ENCODE results near the gene CLDN19. TPM values are rescaled to one million over a fixed set of nuclear protein-coding genes. Genes with fewer than 3 reads are reported as not detected.
"Not testable (repeated sequence)": the region's sequence is repeated elsewhere in the genome, so short reads cannot be mapped to it uniquely, and the experiment has no call there.

The CLDN19 gene
- total RNA-seq, 2 donors from 2014 or later, result not detected

GRCh38 chr1:42765832-42766740 lies 26.1 kb upstream of the CLDN19 start:
- peak; percentile 54 for DNase-seq
- ATAC-seq, result peak; percentile 35 to 52
- intact Hi-C loops (cut with DNase I), result loop anchor here in 1 of 2 donors (5.0 kb wide), 1 partner anchor 51 kb away; the partner anchor contains the start of genes ERMAP and SVBP

DNA sequence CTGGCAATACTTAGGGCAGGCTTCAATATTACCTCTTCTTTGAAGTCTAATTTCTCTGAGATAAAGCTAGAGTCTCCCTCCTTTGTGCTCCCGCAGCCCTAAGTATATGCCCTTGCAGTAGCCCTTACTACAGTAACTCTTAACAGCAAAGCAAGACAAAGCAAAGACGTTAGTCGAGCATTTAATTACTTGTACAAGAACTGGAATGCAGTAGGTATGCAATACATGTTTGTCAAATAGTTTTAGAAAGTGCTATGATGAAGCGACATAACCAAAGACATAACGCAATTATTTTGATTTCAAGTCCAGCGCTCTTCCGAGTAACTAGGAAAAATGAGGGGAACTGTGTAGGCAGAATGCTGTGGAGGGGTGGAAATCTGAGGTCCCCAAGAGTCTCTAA lies 25.2 kb upstream of the CLDN19 start:
- DNase-seq (no peak), ATAC-seq (no peak)
- intact Hi-C loops (cut with DNase I), result loop anchor here in 1 of 2 donors (5.0 kb wide), 1 partner anchor 52 kb away; the partner anchor contains the start of genes ERMAP and SVBP

- ATAC-seq (no peak), DNase-seq (no peak)
- intact Hi-C loops (cut with DNase I), result no loop called here
Observed at GRCh38 chr1:42762269-42762668, 22.2 kb upstream of the CLDN19 start.

DNA sequence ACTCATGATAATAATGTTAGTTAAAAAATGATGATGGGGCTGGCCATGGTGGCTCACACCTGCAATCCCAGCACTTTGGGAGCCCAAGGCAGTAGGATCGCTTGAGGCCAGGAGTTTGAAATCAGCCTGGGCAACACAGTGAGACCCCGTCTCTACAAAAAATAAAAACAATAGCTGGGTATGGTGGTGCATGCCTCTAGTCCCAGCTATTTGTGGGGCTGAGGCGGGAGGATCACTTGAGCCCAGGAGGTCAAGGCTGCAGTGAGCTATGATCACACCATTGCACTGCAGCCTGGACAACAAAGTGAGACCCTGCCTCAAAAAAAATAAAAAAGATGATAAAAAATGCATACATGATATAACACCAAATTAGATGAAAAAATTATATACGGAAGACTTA lies 21.5 kb upstream of the CLDN19 start:
- ATAC-seq (no peak), DNase-seq (no peak)
- intact Hi-C loops (cut with DNase I), result no loop called here

- intact Hi-C loops (cut with DNase I), result no loop called here
- no peak for DNase-seq
- no peak for ATAC-seq
Observed at GRCh38 chr1:42759114-42759513, 19.1 kb upstream of the CLDN19 start.

DNA sequence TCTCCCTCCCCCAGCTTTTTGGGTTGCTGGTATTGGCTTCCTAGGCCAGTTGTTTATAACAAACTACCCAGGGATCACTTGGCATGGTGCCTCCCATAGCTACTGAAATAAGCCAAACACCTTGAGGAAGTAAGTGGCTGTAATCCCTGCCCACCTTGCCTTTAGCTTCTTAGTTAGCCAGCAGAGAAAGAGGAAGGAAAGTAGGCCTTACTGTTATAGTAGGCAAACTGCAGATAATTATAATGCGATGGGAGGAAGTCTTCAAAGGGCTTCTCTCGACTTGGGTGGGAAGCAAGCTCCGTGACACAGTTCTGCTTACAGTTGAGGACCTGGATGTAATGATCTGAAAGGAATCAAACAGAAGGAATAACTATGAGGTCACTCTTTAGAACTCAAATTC lies 18.6 kb upstream of the CLDN19 start:
- intact Hi-C loops (cut with DNase I), result no loop called here
- ATAC-seq, result no peak
- DNase-seq, result no peak

- ATAC-seq (no peak), DNase-seq (no peak)
- intact Hi-C loops (cut with DNase I), result no loop called here
Observed at GRCh38 chr1:42757892-42758275, 17.8 kb upstream of the CLDN19 start.

GRCh38 chr1:42756956-42757891 lies 17.2 kb upstream of the CLDN19 start:
- ATAC-seq (peak; percentile 50 to 53), DNase-seq (no peak)
- intact Hi-C loops (cut with DNase I), result no loop called here

DNA sequence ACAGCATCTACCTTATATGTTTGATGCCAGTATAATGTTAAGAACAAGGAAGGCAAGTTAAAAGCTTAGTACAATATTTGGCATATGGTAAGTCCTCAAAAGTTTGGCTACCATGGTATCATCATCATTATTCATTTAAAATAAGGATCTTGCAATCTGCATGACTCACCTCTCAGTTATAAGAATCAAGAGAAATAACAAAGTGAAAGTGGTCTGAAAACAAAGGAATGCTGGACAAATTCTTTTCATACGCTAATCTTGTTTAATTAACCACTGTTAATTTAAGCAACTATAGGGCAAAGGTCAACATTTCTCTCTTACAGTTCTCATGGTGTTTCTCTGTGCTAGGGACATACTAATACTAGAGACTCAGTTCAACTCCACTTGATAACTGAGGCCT lies 13.0 kb upstream of the CLDN19 start:
- DNase-seq (no peak), ATAC-seq (no peak)
- intact Hi-C loops (cut with DNase I), result no loop called here

DNA sequence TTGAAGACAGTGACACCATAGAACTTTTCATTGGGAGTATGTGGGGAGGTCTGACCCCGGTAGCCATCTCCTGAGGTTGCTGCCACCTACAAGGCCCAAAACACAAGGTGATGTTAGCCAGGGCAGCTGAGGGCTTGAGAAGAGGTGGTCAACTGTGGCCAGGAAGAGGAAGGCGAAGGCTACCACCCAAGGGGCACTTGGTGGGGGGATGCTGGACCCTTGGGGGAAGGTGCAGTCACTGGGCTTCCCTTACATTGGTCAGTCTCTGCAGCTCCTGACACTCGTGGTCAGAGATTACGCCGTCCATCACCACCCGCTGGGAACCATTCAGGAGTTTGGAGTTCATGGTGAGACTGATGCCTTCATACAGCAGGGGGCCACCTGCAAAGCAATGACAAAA lies 12.2 kb upstream of the CLDN19 start:
- DNase-seq (no peak), ATAC-seq (no peak)
- intact Hi-C loops (cut with DNase I), result no loop called here

- DNase-seq; intact Hi-C loops (cut with DNase I); ATAC-seq: not testable (repeated sequence)
Observed at GRCh38 chr1:42751511-42752070, 11.6 kb upstream of the CLDN19 start.

GRCh38 chr1:42750041-42750440 lies 10.0 kb upstream of the CLDN19 start:
- intact Hi-C loops (cut with DNase I), result no loop called here
- ATAC-seq, result no peak
- DNase-seq, result no peak

DNA sequence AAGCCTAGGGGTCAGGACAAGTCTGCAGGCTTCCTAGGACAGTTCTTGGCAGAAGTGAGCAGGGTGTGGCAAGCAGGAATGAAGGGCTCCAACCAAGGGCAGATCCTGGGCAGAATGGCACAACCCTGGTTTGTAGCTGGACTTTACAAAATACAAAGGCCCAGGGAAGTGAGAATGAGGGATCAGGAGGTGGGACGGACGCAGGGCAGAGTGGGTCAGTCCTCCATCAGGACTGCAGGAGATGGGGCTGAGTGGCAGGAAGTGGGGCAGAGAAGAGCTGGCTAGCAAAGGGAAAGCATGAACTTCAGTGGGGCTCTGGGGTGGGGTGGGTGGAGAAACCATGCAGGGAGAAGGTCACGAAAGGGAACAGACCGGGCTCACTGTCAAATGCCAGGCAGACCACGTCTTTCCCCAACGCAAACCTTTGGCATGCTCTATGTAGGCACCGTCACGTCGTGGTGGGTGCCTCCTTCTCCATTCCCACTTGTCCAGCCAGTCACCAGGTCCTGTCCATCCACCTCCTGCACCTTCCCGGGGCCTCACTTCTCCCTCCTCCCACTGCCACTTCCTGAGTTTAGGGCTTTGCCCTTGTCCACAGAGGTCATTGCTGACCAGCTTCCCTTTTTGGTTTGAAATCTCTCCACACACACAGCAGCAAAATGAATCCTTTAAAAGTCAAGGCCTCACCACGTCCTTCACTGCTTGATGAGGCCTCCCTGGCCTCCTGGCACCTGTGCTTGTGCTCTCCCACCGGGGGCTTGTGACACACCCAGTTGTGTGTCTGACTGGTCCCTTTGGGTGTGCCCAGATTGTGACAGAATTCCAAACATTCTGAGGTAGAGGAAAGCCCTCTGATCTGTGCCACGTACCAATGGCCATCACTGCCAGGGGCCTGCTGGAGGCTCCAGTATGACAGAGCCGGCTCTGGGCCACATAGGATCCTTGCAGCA lies 8.7 kb upstream of the CLDN19 start:
- no peak for ATAC-seq
- DNase-seq, result no peak
- intact Hi-C loops (cut with DNase I), result loop anchor here (5.0 to 10.0 kb wide), 3 partner anchors 166 to 604 kb away; no protein-coding TSS in a partner anchor

GRCh38 chr1:42748021-42748420 lies 8.0 kb upstream of the CLDN19 start:
- no peak for DNase-seq
- ATAC-seq, result no peak
- intact Hi-C loops (cut with DNase I), result loop anchor here (5.0 to 10.0 kb wide), 3 partner anchors 166 to 603 kb away; no protein-coding TSS in a partner anchor

GRCh38 chr1:42747125-42747524 lies 7.1 kb upstream of the CLDN19 start:
- intact Hi-C loops (cut with DNase I), result loop anchor here (1.0 to 10.0 kb wide), 4 partner anchors 165 to 602 kb away; no protein-coding TSS in a partner anchor
- ATAC-seq, result peak; percentile 60 to 70
- peak; percentile 52 for DNase-seq

GRCh38 chr1:42746436-42747105 lies 6.5 kb upstream of the CLDN19 start:
- ATAC-seq (peak in 1 of 2 donors; percentile 21), DNase-seq (no peak)
- intact Hi-C loops (cut with DNase I), result loop anchor here (1.0 to 10.0 kb wide), 4 partner anchors 164 to 602 kb away; no protein-coding TSS in a partner anchor

DNA sequence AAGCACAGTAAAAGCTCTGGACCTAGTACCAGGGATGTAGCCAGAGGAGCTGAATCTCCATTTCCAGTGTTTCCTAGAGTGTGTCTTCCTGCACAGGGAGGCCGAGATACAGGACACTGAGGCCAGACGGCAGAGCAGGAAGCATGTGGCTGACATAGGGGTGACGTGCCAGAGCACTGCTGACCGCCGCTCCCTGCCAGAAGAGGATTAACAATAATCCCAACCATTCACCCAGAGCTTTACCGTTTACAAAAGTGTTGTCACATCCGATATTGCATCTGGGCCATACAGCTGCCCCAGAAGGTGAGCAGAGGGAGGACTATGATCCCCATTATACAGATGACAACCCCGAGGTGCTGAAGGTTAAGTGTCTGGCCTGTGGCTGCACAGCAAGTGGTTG lies 5.8 kb upstream of the CLDN19 start:
- intact Hi-C loops (cut with DNase I), result loop anchor here (5.0 to 10.0 kb wide), 3 partner anchors 164 to 601 kb away; no protein-coding TSS in a partner anchor
- DNase-seq (no peak), ATAC-seq (peak in 1 of 2 donors; percentile 46)

DNA sequence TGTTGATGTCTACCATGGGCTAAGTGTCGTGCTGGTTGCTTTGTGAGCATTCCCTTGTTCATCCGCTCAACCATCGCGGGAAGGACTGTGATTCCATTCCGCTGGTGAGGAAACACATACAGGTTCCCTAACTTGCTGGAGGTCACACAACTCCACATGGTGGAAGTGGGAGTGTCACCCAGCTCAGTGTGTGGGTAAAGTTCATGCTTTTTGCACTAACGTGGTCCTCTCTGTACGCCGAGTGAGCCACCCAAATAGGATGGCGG lies 4.0 kb upstream of the CLDN19 start:
- intact Hi-C loops (cut with DNase I), result loop anchor here in 1 of 2 donors (10.0 kb wide), 2 partner anchors 399 to 599 kb away; no protein-coding TSS in a partner anchor

More for the DNA sequence above, 4.0 kb upstream of the CLDN19 start:
- ATAC-seq, result no peak
- DNase-seq, result no peak
